Activated T-cell treated with anti-CD3 and anti-CD28 coated beads for 4 hours (primary cell): Measurements from ENCODE around the gene LIPE.
"Not testable (repeated sequence)": the region's sequence is repeated elsewhere in the genome, so short reads cannot be mapped to it uniquely, and the experiment has no call there.

Experiments used
- DNase-seq: peaks from one replicate; pipeline ENCODE4 v3.0.0-alpha.2; 2020

The LIPE gene

GRCh38 chr19:42427313-42427712 lies at the start of gene LIPE:
LIPE (minus strand) TSS chr19:42427388; CDS start chr19:42427149, 239 bp downstream.
- DNase-seq: no peak

GRCh38 chr19:42475366-42475765 lies 48.2 kb upstream of the LIPE start:
- no peak for DNase-seq

- DNase-seq: no peak
These were observed 47.6 kb upstream of the LIPE start for GRCh38 chr19:42474743-42475142.

GRCh38 chr19:42473686-42474085 lies 46.5 kb upstream of the LIPE start:
- DNase-seq: no peak

GRCh38 chr19:42472402-42473147 lies 45.4 kb upstream of the LIPE start:
- no peak for DNase-seq

GRCh38 chr19:42471554-42472249 lies 44.5 kb upstream of the LIPE start:
- no peak for DNase-seq

- no peak for DNase-seq
These were observed 42.4 kb upstream of the LIPE start for GRCh38 chr19:42469311-42470235.

DNA sequence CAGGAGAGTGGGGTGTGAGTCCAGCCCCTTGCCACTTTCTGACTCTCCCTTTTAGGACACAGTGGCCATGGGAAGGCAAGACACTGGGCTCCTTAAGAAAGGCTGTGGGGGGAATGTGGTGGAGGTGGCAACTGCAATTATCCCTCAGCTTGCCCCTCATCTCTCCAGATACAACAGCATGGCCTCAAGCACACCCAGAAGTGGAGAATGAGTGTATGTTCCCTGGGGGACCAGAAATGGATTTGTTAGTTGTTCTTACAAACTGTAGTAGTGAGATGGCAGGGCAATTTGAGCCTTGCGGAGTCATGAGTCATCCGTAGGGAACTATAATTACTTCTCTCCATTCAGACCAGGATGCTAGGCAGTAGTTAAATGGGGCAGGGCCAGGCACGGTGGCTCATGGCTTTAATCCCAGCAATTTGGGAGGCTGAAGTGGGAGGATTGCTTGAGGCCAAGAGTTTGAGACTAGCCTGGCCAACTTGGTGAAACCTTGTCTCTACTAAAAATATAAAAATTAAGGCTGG lies 41.1 kb upstream of the LIPE start:
- DNase-seq: no peak

DNA sequence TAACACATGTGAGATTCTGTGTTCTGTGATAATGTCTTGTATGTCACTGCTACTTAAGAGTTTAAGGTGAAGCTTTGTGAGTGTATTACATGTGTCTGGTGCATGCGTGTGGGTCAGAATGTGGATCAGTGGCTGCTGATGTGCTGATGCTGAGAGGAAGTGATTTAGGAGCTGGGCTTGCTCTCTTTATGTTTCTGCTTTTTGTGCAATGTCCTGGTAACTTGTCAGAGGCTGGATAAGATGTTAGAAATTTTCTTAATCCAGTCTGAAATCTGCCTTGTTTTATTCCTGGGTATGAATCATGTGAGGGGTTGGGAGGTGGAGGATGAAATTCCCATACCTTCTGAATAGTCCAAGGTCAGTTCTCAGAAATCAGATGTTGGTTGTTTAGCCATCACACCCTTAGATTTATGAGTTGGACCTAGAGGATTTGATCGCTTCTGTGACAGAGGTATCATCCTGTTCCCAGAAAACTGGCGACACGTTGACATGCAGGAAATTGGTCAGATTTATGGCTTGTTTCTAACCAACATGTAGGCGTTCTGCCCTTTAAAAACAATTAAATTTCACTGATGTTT lies 40.1 kb upstream of the LIPE start:
- no peak for DNase-seq

DNA sequence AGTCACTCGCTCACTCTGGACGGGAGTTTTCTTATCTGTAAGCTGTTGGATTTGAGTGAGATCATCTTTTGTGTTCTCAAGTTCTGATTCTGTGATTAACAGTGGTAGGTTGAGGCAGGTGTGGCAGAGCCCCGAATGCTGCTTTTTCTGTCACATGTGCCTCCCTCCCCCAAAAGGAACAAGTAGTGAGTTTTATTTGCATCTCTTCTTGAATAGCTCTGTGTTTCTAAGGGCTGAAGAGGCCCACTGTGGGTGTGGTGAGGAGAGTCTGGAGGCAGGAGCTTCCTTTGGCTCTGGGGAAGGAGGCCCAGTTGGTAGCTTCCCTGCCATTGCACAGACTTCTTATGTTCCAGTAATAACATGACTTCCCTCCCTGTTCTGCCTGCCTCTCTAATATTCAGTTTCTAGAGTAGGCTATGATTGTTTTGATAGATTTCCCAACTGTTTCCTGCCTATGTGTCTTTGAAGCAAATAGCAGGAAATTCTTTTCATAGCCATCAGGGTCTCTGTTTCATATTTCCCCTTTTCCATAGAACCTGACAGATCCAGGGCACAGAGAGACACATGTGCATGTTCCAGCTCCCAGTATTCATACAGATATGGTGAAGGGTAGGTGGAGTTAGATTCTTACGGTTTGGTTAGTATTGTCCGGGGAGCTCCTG lies 39.5 kb upstream of the LIPE start:
- no peak for DNase-seq

- DNase-seq: no peak
These were observed 38.7 kb upstream of the LIPE start for GRCh38 chr19:42465827-42466280.

GRCh38 chr19:42461700-42462324 lies 34.6 kb upstream of the LIPE start:
- no peak for DNase-seq

GRCh38 chr19:42461231-42461630 lies 34.0 kb upstream of the LIPE start:
- not testable (repeated sequence) for DNase-seq

DNA sequence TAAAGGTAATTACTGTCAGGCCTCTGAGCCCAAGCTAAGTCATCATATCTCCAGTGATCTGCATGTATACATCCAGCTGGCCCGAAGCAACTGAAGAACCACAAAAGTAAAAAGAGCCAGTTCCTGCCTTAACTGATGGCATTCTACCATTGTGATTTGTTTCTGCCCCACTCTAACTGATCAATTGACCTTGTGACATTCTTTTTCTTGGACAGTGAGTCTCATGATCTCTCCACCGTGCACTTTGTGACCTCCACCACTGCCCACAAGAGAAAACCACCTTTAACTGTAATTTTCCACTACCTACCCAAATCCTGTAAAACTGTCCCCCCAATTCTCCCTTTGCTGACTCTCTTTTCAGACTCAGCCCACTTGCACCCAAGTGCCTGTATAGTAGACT lies 32.7 kb upstream of the LIPE start:
- no peak for DNase-seq

DNA sequence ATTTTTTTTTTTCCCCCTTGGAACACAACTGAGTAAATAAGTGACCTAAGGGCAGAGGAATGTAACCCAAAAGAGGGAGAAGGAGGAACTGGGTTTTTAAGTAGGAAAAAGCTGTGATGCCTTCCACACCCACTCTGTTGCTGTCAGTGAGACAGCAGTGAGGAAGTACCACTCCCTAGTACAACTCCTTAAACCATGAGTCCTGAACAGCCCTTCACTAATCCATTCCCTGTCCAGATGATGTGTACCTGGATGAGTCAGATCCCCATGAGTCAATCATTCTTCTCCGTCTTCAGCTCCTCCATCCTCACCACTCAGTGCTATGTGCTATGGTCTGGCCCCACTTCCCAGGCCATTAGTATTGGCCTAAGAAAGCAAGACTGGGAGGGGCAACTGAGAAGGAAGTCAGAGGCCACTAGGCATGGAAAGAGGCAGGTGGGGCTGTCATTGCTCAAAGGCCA lies 28.5 kb upstream of the LIPE start:
- DNase-seq: no peak

DNA sequence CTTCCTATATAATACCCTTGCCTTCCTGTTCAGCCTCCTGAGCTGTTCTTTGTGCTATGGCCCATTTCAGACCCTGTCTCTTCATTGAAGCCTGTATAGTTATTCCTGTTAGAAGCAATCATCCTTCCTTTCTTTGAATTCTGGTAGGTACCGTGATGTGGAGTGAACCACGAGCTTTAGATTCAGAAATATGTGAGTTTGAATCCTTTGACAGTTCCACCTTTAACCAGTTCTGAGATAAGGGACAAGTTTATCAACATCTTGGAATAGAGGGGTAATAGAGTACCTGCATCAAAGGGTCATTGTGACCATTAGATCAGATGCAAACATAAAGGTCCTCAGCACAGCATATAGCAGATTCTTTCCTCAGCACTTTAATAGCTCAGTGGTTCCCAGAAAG lies 27.9 kb upstream of the LIPE start:
- DNase-seq: no peak

GRCh38 chr19:42452590-42452989 lies 25.4 kb upstream of the LIPE start:
- no peak for DNase-seq

- peak; percentile 63 for DNase-seq
These were observed 23.2 kb upstream of the LIPE start for GRCh38 chr19:42450314-42450934.

DNA sequence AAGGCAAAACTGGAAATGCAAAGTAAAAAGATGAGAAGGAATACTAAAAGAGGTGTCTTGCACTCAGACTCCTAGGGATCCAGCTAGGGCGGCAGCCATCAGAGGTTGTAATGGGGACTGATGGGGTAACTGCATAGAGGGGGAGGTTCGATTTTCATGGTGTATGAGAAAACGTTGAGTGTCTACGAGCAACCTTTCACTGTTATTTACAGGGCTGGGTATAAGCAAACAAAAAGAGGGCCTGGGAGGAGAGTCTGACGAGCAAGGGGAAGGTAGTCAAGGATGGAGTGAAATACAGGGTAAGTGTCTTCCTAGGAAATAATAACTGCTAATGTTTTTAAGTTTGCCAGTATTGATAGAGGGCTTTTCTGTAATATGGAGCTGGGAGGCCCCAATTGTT lies 21.1 kb upstream of the LIPE start:
- not testable (repeated sequence) for DNase-seq

DNA sequence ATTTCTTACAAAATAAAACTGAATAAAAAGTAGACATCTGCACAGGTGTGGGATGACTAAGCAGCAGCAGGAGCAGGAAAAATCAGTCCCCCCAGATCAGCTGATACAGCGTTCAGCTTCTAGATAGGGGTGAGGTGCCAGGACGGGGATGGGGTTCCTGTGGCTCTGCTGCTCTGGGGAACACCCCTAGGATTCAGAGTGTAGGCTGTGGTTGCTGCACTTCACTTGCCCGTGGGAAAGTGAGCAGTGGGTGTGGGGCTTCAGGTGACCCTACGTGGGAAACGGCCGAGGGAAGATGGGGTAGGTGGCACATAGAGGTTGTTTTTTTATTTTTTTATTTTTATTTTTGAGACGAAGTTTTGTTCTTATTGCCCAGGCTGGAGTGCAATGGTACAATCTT lies 18.8 kb upstream of the LIPE start:
- DNase-seq: no peak

DNA sequence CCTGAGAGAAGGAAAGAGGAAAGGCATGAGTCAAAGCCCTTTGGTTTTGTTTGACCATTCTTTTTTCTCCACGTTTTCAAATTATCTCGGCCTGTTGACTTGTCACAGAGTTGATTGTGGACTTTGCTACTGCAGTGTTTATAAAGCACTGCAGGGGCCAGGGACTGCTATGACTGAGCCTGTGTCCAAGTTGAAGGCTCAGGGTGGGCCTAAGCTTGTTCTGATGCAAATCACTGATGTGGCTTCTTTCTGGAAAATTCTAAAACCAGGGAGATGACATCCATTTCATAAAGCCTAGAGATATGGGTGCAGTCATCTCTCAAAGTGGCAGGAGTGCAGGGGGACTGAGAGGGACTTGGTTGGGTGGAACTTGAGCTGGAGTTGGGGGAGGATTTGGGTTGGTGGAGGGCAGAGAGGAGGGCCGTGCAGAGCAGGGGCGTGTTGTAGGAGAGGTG lies 16.8 kb upstream of the LIPE start:
- no peak for DNase-seq
